HG02571 (cell line): ENCODE measurements around the gene ATP1B1.
A peak's percentile ranks its signal among the peaks of the same experiment; 100 is the strongest.
"Not testable (repeated sequence)": the region's sequence is repeated elsewhere in the genome, so short reads cannot be mapped to it uniquely, and the experiment has no call there.

Experiments used
- ATAC-seq: cut with Tn5 transposase; IDR thresholded peaks from one replicate; pipeline ENCODE4 v1.9.1; 2021; ENCODE audit warnings: mild to moderate bottlenecking, moderate library complexity; ENCODE audit not compliant: unreplicated experiment

ATP1B1 gene

GRCh38 chr1:169113613-169114119 lies 7.2 kb downstream of the ATP1B1 start:
- ATAC-seq: no peak

GRCh38 chr1:169115891-169116585 lies 9.5 kb downstream of the ATP1B1 start:
- ATAC-seq: peak; percentile 47

GRCh38 chr1:169117014-169117413 lies 10.5 kb downstream of the ATP1B1 start:
- ATAC-seq: no peak

- ATAC-seq: no peak
These were observed 11.1 kb downstream of the ATP1B1 start for GRCh38 chr1:169117599-169117998.

GRCh38 chr1:169118227-169118626 lies 11.7 kb downstream of the ATP1B1 start:
- ATAC-seq: no peak

GRCh38 chr1:169119405-169119804 lies 12.9 kb downstream of the ATP1B1 start:
- no peak for ATAC-seq

GRCh38 chr1:169120066-169120465 lies 13.6 kb downstream of the ATP1B1 start:
- ATAC-seq: no peak

GRCh38 chr1:169121146-169121923 lies 14.8 kb downstream of the ATP1B1 start:
- no peak for ATAC-seq

GRCh38 chr1:169122976-169123375 lies 16.5 kb downstream of the ATP1B1 start:
- ATAC-seq: no peak

GRCh38 chr1:169124459-169124858 lies 18.0 kb downstream of the ATP1B1 start:
- ATAC-seq: no peak

- not testable (repeated sequence) for ATAC-seq
These were observed 19.1 kb downstream of the ATP1B1 start for GRCh38 chr1:169125597-169125996.

- ATAC-seq: no peak
These were observed 19.8 kb downstream of the ATP1B1 start for GRCh38 chr1:169126335-169126734.

GRCh38 chr1:169127305-169127704 lies 20.8 kb downstream of the ATP1B1 start:
- ATAC-seq: no peak

GRCh38 chr1:169128562-169128961 lies 22.1 kb downstream of the ATP1B1 start:
- ATAC-seq: no peak

- ATAC-seq: no peak
These were observed 22.8 kb downstream of the ATP1B1 start for GRCh38 chr1:169129109-169129784.

- no peak for ATAC-seq
These were observed 24.2 kb downstream of the ATP1B1 start for GRCh38 chr1:169130683-169131082.

- ATAC-seq: no peak
These were observed 26.2 kb downstream of the ATP1B1 start for GRCh38 chr1:169132512-169133227.

GRCh38 chr1:169133228-169133576 lies 26.7 kb downstream of the ATP1B1 start:
- ATAC-seq: no peak

GRCh38 chr1:169133801-169134502 lies 27.5 kb downstream of the ATP1B1 start:
- no peak for ATAC-seq

- no peak for ATAC-seq
These were observed 30.9 kb downstream of the ATP1B1 start for GRCh38 chr1:169137357-169137756.
